Activated T-cell treated with anti-CD3 and anti-CD28 coated beads, Interleukin-2, amount 50 U/mL, for 24 hours (primary cell): ENCODE results near the gene DACT2.
"Not testable (repeated sequence)": the region's sequence is repeated elsewhere in the genome, so short reads cannot be mapped to it uniquely, and the experiment has no call there.

ENCODE experiments used
- DNase-seq: peaks from one replicate; pipeline ENCODE4 v3.0.0-alpha.2; 2020
- H3K27ac Mint-ChIP-seq: 2 replicates; pipeline ENCODE4 v1.8.0; 2020; ENCODE audit warnings: mild to moderate bottlenecking, mixed read lengths
- H3K27me3 Mint-ChIP-seq: 2 replicates; pipeline ENCODE4 v1.8.0; 2020; ENCODE audit warnings: mixed read lengths
- H3K36me3 Mint-ChIP-seq: 2 replicates; pipeline ENCODE4 v1.8.0; 2020; ENCODE audit warnings: low read depth, mixed read lengths
- H3K4me1 Mint-ChIP-seq: 2 replicates; pipeline ENCODE4 v1.8.0; 2020; ENCODE audit warnings: low read depth, mixed read lengths
- H3K4me3 Mint-ChIP-seq: 2 replicates; pipeline ENCODE4 v1.8.0; 2020; ENCODE audit warnings: mild to moderate bottlenecking, moderate library complexity, mixed read lengths
- H3K9me3 Mint-ChIP-seq: 2 replicates; pipeline ENCODE4 v1.8.0; 2020; ENCODE audit warnings: mixed read lengths

The DACT2 gene

GRCh38 chr6:168291450-168291849 lies 28.1 kb downstream of the DACT2 start:
- Mint-ChIP-seq H3K9me3 (no peaks in the 10 kb centered on the region), H3K4me1 (peaks cover 21% of the 10 kb centered on the region), H3K4me3 (no peak overlapping the region), H3K27me3 (peaks cover 33% of the 10 kb centered on the region), H3K36me3 (no peaks in the 10 kb centered on the region), H3K27ac (no peak overlapping the region)
- DNase-seq = no peak

- no peaks in the 10 kb centered on the region for H3K9me3 Mint-ChIP-seq
- H3K4me1 Mint-ChIP-seq = peaks cover 26% of the 10 kb centered on the region
- H3K27me3 Mint-ChIP-seq = peaks cover 34% of the 10 kb centered on the region
- no peak for DNase-seq
- no peak overlapping the region for H3K27ac Mint-ChIP-seq
- H3K4me3 Mint-ChIP-seq = no peak overlapping the region
- no peaks in the 10 kb centered on the region for H3K36me3 Mint-ChIP-seq
Observed at GRCh38 chr6:168290095-168290494, 29.5 kb downstream of the DACT2 start.

DNA sequence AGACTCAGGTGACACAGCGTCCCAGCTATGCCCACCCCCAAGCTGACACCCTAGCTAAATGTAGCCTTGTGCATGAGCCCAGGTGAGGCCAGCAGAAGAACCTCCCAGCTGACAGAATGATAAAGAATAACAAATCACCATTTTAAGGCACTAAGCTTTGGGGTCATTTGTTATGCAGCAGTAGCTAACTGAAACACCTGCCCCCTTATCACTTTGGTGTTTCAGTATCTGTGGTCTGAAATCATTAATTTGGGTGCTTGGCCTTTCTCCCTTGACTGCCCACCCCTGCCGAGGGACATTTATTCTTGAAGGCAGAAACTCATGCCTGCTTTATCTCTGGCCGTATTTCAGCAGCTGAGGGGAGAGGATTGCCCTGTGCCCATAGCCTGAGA lies 30.0 kb downstream of the DACT2 start:
- no peak for DNase-seq
- no peaks in the 10 kb centered on the region for H3K36me3 Mint-ChIP-seq
- H3K9me3 Mint-ChIP-seq = no peaks in the 10 kb centered on the region
- H3K4me3 Mint-ChIP-seq = no peak overlapping the region
- H3K27me3 Mint-ChIP-seq = peaks cover 37% of the 10 kb centered on the region
- no peak overlapping the region for H3K27ac Mint-ChIP-seq
- H3K4me1 Mint-ChIP-seq = peaks cover 26% of the 10 kb centered on the region

GRCh38 chr6:168288781-168289570 lies 30.6 kb downstream of the DACT2 start:
- peaks cover 41% of the 10 kb centered on the region for H3K27me3 Mint-ChIP-seq
- H3K27ac Mint-ChIP-seq = no peak overlapping the region
- no peaks in the 10 kb centered on the region for H3K9me3 Mint-ChIP-seq
- H3K4me1 Mint-ChIP-seq = peaks cover 26% of the 10 kb centered on the region
- no peak overlapping the region for H3K4me3 Mint-ChIP-seq
- no peaks in the 10 kb centered on the region for H3K36me3 Mint-ChIP-seq
- no peak for DNase-seq

DNA sequence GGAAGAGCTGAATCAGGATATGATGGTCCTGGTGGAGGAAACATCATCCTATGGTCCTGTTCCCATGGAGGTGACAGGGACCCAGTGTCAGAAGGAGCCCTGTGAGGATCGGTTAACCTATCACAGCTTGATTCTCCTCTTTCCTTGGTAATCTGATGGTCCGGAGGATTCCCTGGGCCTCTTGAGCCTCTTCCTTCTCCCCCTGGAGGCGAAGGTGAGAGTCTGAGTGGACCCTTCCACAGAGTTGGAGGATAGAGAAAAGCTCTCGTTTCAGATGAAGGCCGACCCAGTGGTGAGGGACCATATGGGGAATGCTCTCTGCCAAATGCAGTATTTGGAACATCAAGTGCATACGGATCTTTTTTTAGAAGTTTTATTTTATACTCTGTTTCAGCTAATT lies 32.1 kb downstream of the DACT2 start:
- Mint-ChIP-seq H3K4me1 (peaks cover 26% of the 10 kb centered on the region), H3K27ac (peak overlapping the region; percentile 89)
- not testable (repeated sequence) for H3K36me3 Mint-ChIP-seq

DNA sequence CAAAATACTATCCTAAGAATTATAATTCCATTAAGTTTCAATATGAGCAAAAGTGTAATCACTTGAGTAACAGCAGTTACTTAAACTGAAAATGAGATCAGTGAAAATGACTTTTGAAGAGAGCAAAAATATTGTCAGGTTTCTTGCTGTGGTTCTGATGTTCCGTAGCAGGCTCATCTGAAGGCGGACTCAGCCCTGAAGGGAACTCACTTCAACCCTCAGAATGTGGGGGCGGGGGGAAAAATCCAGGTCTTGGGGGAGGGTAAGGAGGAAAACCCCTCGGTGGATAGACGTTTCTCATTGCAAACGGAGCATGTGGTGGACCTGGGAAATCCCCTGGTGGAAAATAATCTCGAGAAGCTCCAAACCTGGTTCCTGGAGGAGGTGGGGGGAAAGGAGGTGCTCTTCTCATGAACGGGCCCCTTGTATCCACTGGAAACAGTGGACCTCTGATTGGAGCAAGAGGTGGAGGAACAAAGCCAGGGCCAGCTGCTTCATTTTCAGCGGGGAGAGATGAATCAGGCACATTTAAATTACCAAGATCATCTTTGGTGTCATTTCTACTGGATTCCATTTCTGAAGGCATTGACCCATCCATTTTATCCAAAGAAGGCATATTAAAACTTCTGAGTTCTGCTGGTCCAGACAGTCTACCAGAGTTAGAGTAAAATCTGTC lies 32.7 kb downstream of the DACT2 start:
- Mint-ChIP-seq H3K4me1 (peaks cover 26% of the 10 kb centered on the region), H3K27me3 (peaks cover 44% of the 10 kb centered on the region), H3K27ac (peak overlapping the region; percentile 89)
- not testable (repeated sequence) for H3K36me3 Mint-ChIP-seq, H3K9me3 Mint-ChIP-seq, H3K4me3 Mint-ChIP-seq
- DNase-seq = peak; percentile 40

More for the DNA sequence above, 32.1 kb downstream of the DACT2 start:
- not testable (repeated sequence) for H3K9me3 Mint-ChIP-seq, H3K4me3 Mint-ChIP-seq, DNase-seq
- H3K27me3 Mint-ChIP-seq = peaks cover 39% of the 10 kb centered on the region

GRCh38 chr6:168286116-168286515 lies 33.5 kb downstream of the DACT2 start:
- H3K36me3 Mint-ChIP-seq = no peaks in the 10 kb centered on the region
- peaks cover 26% of the 10 kb centered on the region for H3K4me1 Mint-ChIP-seq
- H3K27me3 Mint-ChIP-seq = peaks cover 48% of the 10 kb centered on the region
- no peak overlapping the region for H3K27ac Mint-ChIP-seq
- no peaks in the 10 kb centered on the region for H3K9me3 Mint-ChIP-seq
- no peak for DNase-seq
- H3K4me3 Mint-ChIP-seq = no peak overlapping the region

DNA sequence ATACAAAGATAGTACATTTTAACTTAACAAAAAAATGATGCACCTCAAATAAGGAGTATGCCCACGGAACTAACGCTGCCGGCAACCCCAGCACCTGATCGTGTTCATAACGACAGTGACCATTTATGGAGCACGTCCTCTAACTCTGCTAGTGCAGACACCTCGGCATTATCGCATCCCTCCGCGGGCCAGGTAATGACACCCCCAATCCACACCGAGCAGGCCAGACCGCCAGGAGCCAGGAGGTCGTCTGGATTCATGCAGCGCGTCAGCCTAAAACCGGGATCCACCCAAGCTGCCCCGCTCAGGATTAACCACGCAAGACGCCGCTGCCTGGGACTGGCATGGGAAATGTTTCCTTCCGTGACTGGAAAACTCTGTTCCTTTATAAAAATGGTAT lies 34.1 kb downstream of the DACT2 start:
- Mint-ChIP-seq H3K36me3 (no peaks in the 10 kb centered on the region), H3K9me3 (no peaks in the 10 kb centered on the region), H3K27me3 (peaks cover 54% of the 10 kb centered on the region), H3K27ac (no peak overlapping the region), H3K4me3 (no peak overlapping the region), H3K4me1 (peaks cover 26% of the 10 kb centered on the region)
- DNase-seq = no peak

DNA sequence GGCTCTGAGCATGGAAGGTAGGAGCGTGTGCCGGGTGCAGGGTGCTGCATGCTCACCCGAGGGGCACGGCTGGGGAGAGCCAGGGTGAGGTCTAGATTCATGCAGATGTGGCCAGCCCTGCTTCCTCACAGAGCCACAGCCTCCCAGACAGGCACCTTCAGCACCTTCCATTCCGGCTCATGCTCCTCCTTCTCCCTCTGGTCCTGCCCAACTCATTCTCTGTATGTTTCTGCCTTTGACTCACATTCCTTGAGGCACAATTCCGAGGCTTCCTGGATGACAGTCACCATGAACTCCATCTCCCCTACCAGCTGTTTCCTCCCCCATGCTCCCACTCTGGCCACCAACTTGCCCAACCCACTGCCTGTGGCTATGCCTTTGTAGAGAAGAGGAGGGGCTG lies 35.4 kb downstream of the DACT2 start:
- peaks cover 26% of the 10 kb centered on the region for H3K4me1 Mint-ChIP-seq
- no peaks in the 10 kb centered on the region for H3K9me3 Mint-ChIP-seq
- no peak overlapping the region for H3K27ac Mint-ChIP-seq
- peaks cover 59% of the 10 kb centered on the region for H3K27me3 Mint-ChIP-seq
- no peak overlapping the region for H3K4me3 Mint-ChIP-seq
- DNase-seq = no peak
- no peaks in the 10 kb centered on the region for H3K36me3 Mint-ChIP-seq

DNA sequence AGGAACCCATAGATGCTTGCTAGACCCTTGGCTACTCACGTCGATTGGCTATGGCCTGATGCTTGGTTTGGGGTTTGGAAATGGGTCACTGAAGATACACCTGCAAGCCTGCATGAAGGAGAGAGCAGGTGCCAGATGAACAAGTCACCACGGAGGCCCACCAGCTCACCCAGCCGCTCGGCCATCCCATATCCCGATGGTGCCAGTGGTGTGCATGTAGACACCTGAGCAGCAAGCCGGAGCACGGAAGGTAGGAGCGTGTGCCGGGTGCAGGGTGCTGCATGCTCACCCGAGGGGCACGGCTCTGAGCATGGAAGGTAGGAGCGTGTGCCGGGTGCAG lies 35.9 kb downstream of the DACT2 start:
- Mint-ChIP-seq H3K4me1 (peaks cover 25% of the 10 kb centered on the region), H3K27ac (no peak overlapping the region), H3K36me3 (no peaks in the 10 kb centered on the region), H3K27me3 (peaks cover 59% of the 10 kb centered on the region), H3K9me3 (no peaks in the 10 kb centered on the region), H3K4me3 (no peak overlapping the region)
- no peak for DNase-seq

- no peaks in the 10 kb centered on the region for H3K36me3 Mint-ChIP-seq
- DNase-seq = no peak
- peaks cover 60% of the 10 kb centered on the region for H3K27me3 Mint-ChIP-seq
- no peak overlapping the region for H3K4me3 Mint-ChIP-seq
- no peaks in the 10 kb centered on the region for H3K9me3 Mint-ChIP-seq
- H3K27ac Mint-ChIP-seq = no peak overlapping the region
- H3K4me1 Mint-ChIP-seq = peaks cover 19% of the 10 kb centered on the region
Observed at GRCh38 chr6:168282985-168283685, 36.4 kb downstream of the DACT2 start.

DNA sequence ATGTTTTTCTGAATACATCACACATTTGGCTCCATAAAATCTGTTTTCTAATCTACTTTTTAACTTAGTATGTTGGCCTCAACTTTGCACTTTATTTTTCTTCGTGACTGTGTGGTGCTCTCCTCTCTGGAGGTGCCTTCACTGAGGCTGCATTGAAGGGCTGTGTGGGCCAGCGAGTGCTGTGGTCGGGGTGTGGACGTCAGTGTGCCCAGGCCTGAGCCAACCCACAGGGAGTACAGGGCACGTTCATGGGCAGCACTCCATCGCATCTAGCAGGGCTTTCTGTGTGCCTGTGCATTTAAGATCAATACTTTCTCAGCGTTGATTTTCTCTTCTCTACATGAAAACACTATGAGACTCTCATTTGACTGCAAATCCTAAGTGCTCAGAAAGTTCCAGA lies 37.8 kb downstream of the DACT2 start:
- DNase-seq = no peak
- H3K36me3 Mint-ChIP-seq = no peaks in the 10 kb centered on the region
- peaks cover 6% of the 10 kb centered on the region for H3K4me1 Mint-ChIP-seq
- H3K9me3 Mint-ChIP-seq = no peaks in the 10 kb centered on the region
- H3K27me3 Mint-ChIP-seq = peaks cover 69% of the 10 kb centered on the region
- H3K27ac Mint-ChIP-seq = no peak overlapping the region
- H3K4me3 Mint-ChIP-seq = no peak overlapping the region

GRCh38 chr6:168281314-168281713 lies 38.3 kb downstream of the DACT2 start:
- H3K27ac Mint-ChIP-seq, H3K9me3 Mint-ChIP-seq, DNase-seq, H3K4me1 Mint-ChIP-seq, H3K4me3 Mint-ChIP-seq, H3K36me3 Mint-ChIP-seq: not testable (repeated sequence)
- peaks cover 73% of the 10 kb centered on the region for H3K27me3 Mint-ChIP-seq

DNA sequence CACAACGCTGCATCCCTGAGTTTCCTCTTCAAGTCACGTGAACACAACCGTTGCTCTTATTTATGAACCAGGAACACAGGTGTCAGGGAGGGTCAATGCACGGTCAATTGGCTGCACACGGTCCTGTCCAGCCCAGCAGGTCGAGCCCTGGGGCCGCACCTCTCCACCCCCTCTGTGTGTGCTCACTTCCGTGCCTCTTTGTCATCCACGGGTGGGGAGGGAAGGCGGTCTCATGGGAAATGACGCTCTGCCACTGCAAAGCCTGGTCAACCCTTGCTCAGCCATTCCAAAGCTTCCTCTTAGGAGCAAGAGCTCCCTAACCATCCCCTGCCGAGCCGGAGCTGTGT lies 38.7 kb downstream of the DACT2 start:
- peaks cover 75% of the 10 kb centered on the region for H3K27me3 Mint-ChIP-seq
- no peaks in the 10 kb centered on the region for H3K9me3 Mint-ChIP-seq
- H3K27ac Mint-ChIP-seq = no peak overlapping the region
- no peak for DNase-seq
- no peaks in the 10 kb centered on the region for H3K36me3 Mint-ChIP-seq
- H3K4me1 Mint-ChIP-seq = peaks cover under 1% of the 10 kb centered on the region
- no peak overlapping the region for H3K4me3 Mint-ChIP-seq
